GM12878 (cell line): Measurements from ENCODE around the gene TREM1. TPM values are rescaled to one million over a fixed set of nuclear protein-coding genes. Genes with fewer than 3 reads are reported as not detected.

Experiments used
- ATAC-seq: fragments of 200-7000 bp; cut with Tn5 transposase; 3 replicates; pipeline ENCODE4 v1.9.1; 2020; ENCODE audit warnings: mild to moderate bottlenecking, moderate library complexity
- BruUV-seq: library from RNA; stranded (reverse); fragments of 400-500 nt; replicated peaks from 2 replicates; lab custom pipeline; 2021; lab: Mats Ljungman, UMichigan
- CTCF ChIA-PET: fragments of 300-600 bp; sonication (Branson Sonifier 250); formaldehyde crosslinking; extraction: SDS; loops from one replicate; lab custom pipeline; 2021; ENCODE audit warnings: inconsistent platforms; lab: Yijun Ruan, JAX
- POLR2A ChIA-PET: fragments of 350-600 bp; formaldehyde crosslinking; extraction: SDS; loops from one replicate; lab custom pipeline; 2021; ENCODE audit warnings: inconsistent platforms; lab: Charles Lee
- RAD21 ChIA-PET: fragments of 300-600 bp; sonication (Branson Sonifier 250); formaldehyde crosslinking; loops from one replicate; lab custom pipeline; 2023; ENCODE audit warnings: antibody characterized with exemption; ENCODE audit not compliant: unreplicated experiment; lab: Charles Lee
- SMC1A ChIA-PET: fragments of 300-600 bp; sonication (Branson Sonifier 250); formaldehyde crosslinking; loops from one replicate; lab custom pipeline; 2023; ENCODE audit not compliant: unreplicated experiment, uncharacterized antibody; lab: Charles Lee
- DNase-seq: peaks from one replicate; pipeline ENCODE4 v3.0.0-alpha.2; 2011; ENCODE audit warnings: low read depth, low spot score
- FAIRE-seq: peaks from 3 replicates; lab custom pipeline; 2011; peaks lifted over from hg19 to GRCh38; lab: Jason Lieb, UNC
- H2AFZ ChIP-seq: 2 replicates; pipeline ENCODE4 v1.6.0; 2011; ENCODE audit warnings: low read depth, low read length, control low read depth; ENCODE audit not compliant: control insufficient read depth
- H3K27ac ChIP-seq: 2 replicates; pipeline ENCODE4 v1.5.1; 2011; ENCODE audit warnings: control low read depth; ENCODE audit not compliant: control insufficient read depth, insufficient read depth
- H3K27me3 ChIP-seq, 2 experiments: replicated peaks in 1 of 2; 2 replicates each; pipeline versions ENCODE4 v1.6.0 to v1.6.1; 2011; ENCODE audit warnings: low read length in 1 of 2; ENCODE audit not compliant: control insufficient read depth in 2 of 2, insufficient read depth in 2 of 2
- H3K36me3 ChIP-seq, 2 experiments: 2 replicates each; pipeline ENCODE4 v1.5.1; 2011; ENCODE audit warnings: low read length in 1 of 2; ENCODE audit not compliant: control insufficient read depth in 2 of 2, insufficient read depth in 2 of 2
- H3K4me1 ChIP-seq: 2 replicates; pipeline ENCODE4 v1.6.1; 2011; ENCODE audit warnings: mild to moderate bottlenecking, low read length, moderate library complexity, mixed read lengths; ENCODE audit not compliant: control insufficient read depth, insufficient read depth
- H3K4me2 ChIP-seq: 2 replicates; pipeline ENCODE4 v1.6.0; 2011; ENCODE audit warnings: control low read depth; ENCODE audit not compliant: control insufficient read depth, insufficient read depth
- H3K4me3 ChIP-seq: fragments of 200-600 bp; sonication (generic); 2 replicates; pipeline ENCODE4 v1.5.1; 2016
- H3K79me2 ChIP-seq: 2 replicates; pipeline ENCODE4 v1.6.0; 2011; ENCODE audit warnings: low read length; ENCODE audit not compliant: control insufficient read depth, insufficient read depth
- H3K9ac ChIP-seq: 2 replicates; pipeline ENCODE4 v1.8.0; 2011; ENCODE audit warnings: low read length, control low read depth, mixed read lengths; ENCODE audit not compliant: control insufficient read depth, insufficient read depth
- H3K9me3 ChIP-seq: replicated peaks from 3 replicates; pipeline ENCODE4 v1.5.1; 2011; ENCODE audit warnings: mild to moderate bottlenecking, low read length; ENCODE audit not compliant: control insufficient read depth, insufficient read depth
- H4K20me1 ChIP-seq: 2 replicates; pipeline ENCODE4 v1.6.0; 2011; ENCODE audit not compliant: control insufficient read depth, insufficient read depth
- ASH2L ChIP-seq: fragments of 300-600, 200-600 bp; sonication (generic); IDR thresholded peaks from 2 replicates; pipeline ENCODE4 v1.6.1; 2017; ENCODE audit warnings: low read depth, mild to moderate bottlenecking, borderline replicate concordance
- BACH1 ChIP-seq: fragments of 450-650 bp; IDR thresholded peaks from 2 replicates; pipeline ENCODE4 v1.6.1; 2017; ENCODE audit warnings: mild to moderate bottlenecking, borderline replicate concordance
- GABPA ChIP-seq: IDR thresholded peaks from 2 replicates; pipeline ENCODE4 v1.6.1; 2014; ENCODE audit warnings: antibody characterized with exemption, low read depth, mild to moderate bottlenecking, inconsistent platforms
- MEF2B ChIP-seq: fragments of 450-650 bp; IDR thresholded peaks from 2 replicates; pipeline ENCODE4 v1.6.1; 2018; ENCODE audit warnings: mild to moderate bottlenecking, moderate library complexity; ENCODE audit not compliant: partially characterized antibody, poor library complexity, severe bottlenecking
- PAX5 ChIP-seq: IDR thresholded peaks from 2 replicates; pipeline ENCODE4 v1.6.1; 2011; ENCODE audit warnings: low read depth, low read length, borderline replicate concordance
- RB1 ChIP-seq: fragments of 450-650 bp; formaldehyde crosslinking; IDR thresholded peaks from 2 replicates; pipeline ENCODE4 v1.6.1; 2017; ENCODE audit warnings: mild to moderate bottlenecking, borderline replicate concordance
- RBBP5 ChIP-seq: fragments of 200-600 bp; sonication (generic); conservative IDR thresholded peaks from 2 replicates; pipeline ENCODE4 v1.6.1; 2016
- SPI1 ChIP-seq: IDR thresholded peaks from 2 replicates; pipeline ENCODE4 v1.6.1; 2011; ENCODE audit warnings: low read depth, mild to moderate bottlenecking, low read length, moderate library complexity, borderline replicate concordance; ENCODE audit not compliant: insufficient read depth
- whole genome bisulfite sequencing: methylation state at CpG from one replicate; pipeline ENCODE4 v1.1.6; 2016; ENCODE audit warnings: low lambda C conversion rate; ENCODE audit not compliant: insufficient replicate concordance, insufficient coverage; ENCODE audit errors: missing lambda C conversion rate; 5-methylcytosine and 5-hydroxymethylcytosine counted together
- in situ Hi-C: fragments of 300-500 bp; cut with MboI; formaldehyde crosslinking; loops from 9 replicates; pipeline ENCODE4 v1.14.3; 2018; ENCODE audit warnings: mixed read lengths
- intact Hi-C: fragments of 100-400 bp; cut with micrococcal nuclease; formaldehyde crosslinking; loops from one replicate; pipeline ENCODE4 v1.14.2; 2022; ENCODE audit not compliant: unreplicated experiment
- polyA plus RNA-seq, 11 experiments: library from polyadenylated mRNA; depleted of rRNA in 4 of 11; unstranded in 6 of 11; stranded (reverse) in 5 of 11; fragments of >200 nt; fragmentation: Nextera tagmentation in 4 of 11; fragmentation: Illumina TruSeq in 1 of 11; extraction: Ambion mirVana in 4 of 11; extraction: Trizol in 1 of 11; gene quantifications; 1 replicate in 1 of 11; 2 replicates in 10 of 11; pipeline versions ENCODE4 v1.2.1 to v1.2.3, GENCODE V29; 2011 to 2016; ENCODE audit warnings: inconsistent platforms in 2 of 11, missing spikeins in 2 of 11, low read depth in 1 of 11
- total RNA-seq, 4 experiments: library from RNA; depleted of rRNA in 3 of 4; stranded (reverse); fragments of >200 nt in 3 of 4; fragmentation: Illumina TruSeq in 1 of 4; extraction: Trizol in 1 of 4; gene quantifications; 2 replicates each; pipeline versions ENCODE4 v1.2.1 to v1.2.3, GENCODE V29; 2013 to 2021
- TF ChIP-seq, protein P1 (sequence below): fragments of 450-650 bp; IDR thresholded peaks from 2 replicates; pipeline ENCODE4 v1.6.1; 2016; ENCODE audit warnings: mild to moderate bottlenecking

The TREM1 gene
- total and polyA plus RNA-seq, 10 of the 15 experiments (the other 5 are each of a cell fraction or from before 2014, with no cell fraction given), result 0.09 to 2.6 (median 0.28) TPM; not detected in 2

DNA sequence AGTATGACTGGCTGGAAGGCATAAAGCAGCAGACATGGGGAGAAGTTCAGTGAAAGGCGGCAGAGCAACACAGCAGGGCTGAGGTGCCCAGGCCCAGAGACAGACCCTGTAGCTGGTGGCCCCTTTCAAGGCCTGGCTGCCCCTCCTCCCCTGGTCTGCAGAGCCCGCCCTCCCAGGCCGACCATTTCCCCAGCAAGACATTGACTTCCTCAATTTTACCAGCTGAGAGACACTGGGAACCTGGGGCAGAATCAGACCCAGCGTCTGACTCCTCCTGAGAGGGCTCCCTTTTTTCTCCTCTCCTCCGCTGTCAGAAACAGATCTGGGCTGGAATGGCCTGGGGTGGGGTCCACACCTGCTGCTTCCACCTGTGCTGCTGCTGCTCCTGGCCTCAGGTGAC is 58.4 kb downstream of the TREM1 start, which contains the start of gene TREML4 (continued):
- TF ChIP-seq RB1 (no peak), MEF2B (no peak), BACH1 (no peak)

DNA sequence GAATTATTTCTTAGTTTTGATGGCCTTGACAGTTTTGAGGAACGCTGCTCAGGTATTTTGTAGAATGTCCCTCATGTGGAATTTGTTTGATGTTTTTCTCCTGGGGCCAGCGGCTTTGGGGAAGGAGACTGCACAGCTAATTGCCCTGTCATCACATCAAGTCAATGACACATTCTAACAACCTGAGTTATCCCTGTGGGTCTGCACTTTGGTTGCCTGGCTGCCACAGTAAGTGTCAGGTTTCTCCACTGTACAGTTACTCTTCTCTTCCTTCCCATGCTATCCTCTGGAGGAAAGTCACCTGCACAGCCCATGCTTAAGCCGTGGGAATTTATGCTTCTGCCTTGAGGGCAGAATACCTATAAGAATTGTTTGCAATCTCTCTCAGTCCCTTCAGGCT is 59.7 kb downstream of the TREM1 start:
- intact Hi-C loops, result no loop called here
- FAIRE-seq, result no peak
- no peak for TF ChIP-seq GABPA
- no peak for ATAC-seq
- Histone ChIP-seq H3K27me3 (peaks cover 0 to 3% of the 10 kb centered on the region in 2 experiments; a peak in 1 of 4 replicates), H3K4me1 (no peaks in the 10 kb centered on the region), H3K36me3 (no peaks in the 10 kb centered on the region), H3K9ac (no peak overlapping the region), H2AFZ (no peak overlapping the region), H3K79me2 (no peaks in the 10 kb centered on the region), H3K9me3 (no peaks in the 10 kb centered on the region), H3K4me3 (no peak overlapping the region), H3K27ac (no peak overlapping the region), H4K20me1 (no peaks in the 10 kb centered on the region), H3K4me2 (no peak overlapping the region)
- DNase-seq, result no peak
- ChIA-PET POLR2A (no interaction called here), CTCF (no interaction called here), SMC1A (no interaction called here), RAD21 (no interaction called here)
- WGBS, result 30% methylated on average over 3 of the region's 3 CpGs
- in situ Hi-C loops, result no loop called here
- BruUV-seq, result no TSS peak

DNA sequence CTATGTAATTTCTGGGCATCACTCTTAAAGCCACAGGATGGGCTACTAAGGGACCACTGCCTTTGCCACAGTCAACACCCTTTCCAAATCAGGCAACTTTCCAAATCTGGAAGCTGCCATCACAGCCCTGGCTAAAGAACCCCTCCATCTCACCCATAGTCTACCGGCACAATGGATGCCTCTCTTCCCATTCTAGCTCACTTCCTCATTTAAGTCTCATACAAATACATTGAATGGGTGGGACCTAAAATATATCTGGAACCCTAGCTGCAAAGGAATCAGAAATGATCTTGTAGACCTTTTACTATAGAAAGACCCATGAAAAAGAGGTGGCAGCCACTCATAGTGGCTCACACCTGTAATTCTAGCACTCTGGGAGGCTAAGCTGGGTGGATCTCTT is 61.7 kb downstream of the TREM1 start:
- intact Hi-C loops, result no loop called here
- no peaks in the 10 kb centered on the region for H3K36me3 ChIP-seq
- H2AFZ ChIP-seq, result no peak overlapping the region
- H3K79me2 ChIP-seq, result no peaks in the 10 kb centered on the region
- FAIRE-seq, result no peak
- H3K4me1 ChIP-seq, result no peaks in the 10 kb centered on the region
- in situ Hi-C loops, result no loop called here
- no peak for DNase-seq
- peaks cover 0 to 3% of the 10 kb centered on the region in 2 experiments; a peak in 1 of 4 replicates for H3K27me3 ChIP-seq
- ChIA-PET SMC1A (interaction anchor here (0.9 kb wide), 1 partner anchor 51 kb away, joined by 4 read pairs; no protein-coding TSS in a partner anchor), RAD21 (no interaction called here), POLR2A (no interaction called here), CTCF (interaction anchor here (1.1 kb wide), 1 partner anchor 14 kb away, joined by 3 read pairs; no protein-coding TSS in a partner anchor)
- TF ChIP-seq, protein P1, sequence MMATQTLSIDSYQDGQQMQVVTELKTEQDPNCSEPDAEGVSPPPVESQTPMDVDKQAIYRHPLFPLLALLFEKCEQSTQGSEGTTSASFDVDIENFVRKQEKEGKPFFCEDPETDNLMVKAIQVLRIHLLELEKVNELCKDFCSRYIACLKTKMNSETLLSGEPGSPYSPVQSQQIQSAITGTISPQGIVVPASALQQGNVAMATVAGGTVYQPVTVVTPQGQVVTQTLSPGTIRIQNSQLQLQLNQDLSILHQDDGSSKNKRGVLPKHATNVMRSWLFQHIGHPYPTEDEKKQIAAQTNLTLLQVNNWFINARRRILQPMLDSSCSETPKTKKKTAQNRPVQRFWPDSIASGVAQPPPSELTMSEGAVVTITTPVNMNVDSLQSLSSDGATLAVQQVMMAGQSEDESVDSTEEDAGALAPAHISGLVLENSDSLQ, result no peak
- TF ChIP-seq RBBP5, result no peak
- TF ChIP-seq PAX5, result no peak
- TF ChIP-seq SPI1, result peak; percentile 67; the same call in 1 of the 2 replicates
- TF ChIP-seq ASH2L, result no peak
- WGBS, result 42% methylated on average over 1 of the region's 1 CpG
- no peak overlapping the region for H3K27ac ChIP-seq
- H4K20me1 ChIP-seq, result no peaks in the 10 kb centered on the region
- no peak for ATAC-seq
- peaks cover 2% of the 10 kb centered on the region; the same call in 1 of the 3 replicates for H3K9me3 ChIP-seq
- BruUV-seq, result no TSS peak
- no peak overlapping the region for H3K4me3 ChIP-seq
- H3K4me2 ChIP-seq, result no peak overlapping the region
- no peak overlapping the region for H3K9ac ChIP-seq
